GM19099 (cell line): ENCODE results near the gene FAM177A1.

Experiments used
- POLR2A ChIP-seq: IDR thresholded peaks from 3 replicates; pipeline ENCODE4 v1.6.1; 2011; ENCODE audit warnings: low read depth; ENCODE audit not compliant: insufficient read length; ENCODE audit errors: extremely low read depth

FAM177A1 gene, protein sequence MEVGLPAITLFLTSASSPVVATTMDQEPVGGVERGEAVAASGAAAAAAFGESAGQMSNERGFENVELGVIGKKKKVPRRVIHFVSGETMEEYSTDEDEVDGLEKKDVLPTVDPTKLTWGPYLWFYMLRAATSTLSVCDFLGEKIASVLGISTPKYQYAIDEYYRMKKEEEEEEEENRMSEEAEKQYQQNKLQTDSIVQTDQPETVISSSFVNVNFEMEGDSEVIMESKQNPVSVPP

DNA sequence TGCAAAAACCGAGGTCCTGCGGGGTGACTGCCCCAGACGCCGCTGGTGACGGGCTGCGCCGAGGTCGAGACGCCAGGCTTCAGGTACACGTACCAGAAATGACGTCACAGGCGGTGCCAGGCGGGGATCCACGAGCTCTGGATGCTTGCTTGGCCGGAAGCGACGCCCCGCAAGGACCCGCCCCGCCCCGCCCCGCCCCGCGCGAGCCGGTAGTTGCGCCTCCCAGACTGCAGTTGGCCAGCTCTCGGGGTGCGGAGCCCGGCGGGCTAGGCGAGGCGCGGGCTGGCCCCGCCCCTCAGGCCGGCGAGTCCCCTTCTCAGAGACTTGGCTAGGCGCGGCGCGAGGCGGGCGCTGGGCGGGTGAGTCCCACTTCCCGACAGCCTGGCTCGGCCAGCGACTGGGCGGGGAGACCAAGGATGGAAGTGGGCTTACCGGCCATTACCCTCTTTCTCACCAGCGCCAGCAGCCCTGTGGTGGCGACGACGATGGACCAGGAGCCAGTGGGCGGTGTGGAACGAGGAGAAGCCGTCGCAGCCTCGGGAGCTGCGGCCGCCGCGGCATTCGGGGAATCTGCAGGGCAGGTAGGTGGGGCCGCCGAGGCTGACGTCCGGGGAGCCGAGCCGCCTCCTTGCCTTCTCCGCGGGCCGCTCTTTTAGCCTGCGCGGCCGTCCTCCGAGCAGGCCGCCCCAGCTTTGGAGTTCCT, at the start of gene FAM177A1:
Gene FAM177A1, plus strand, starts transcription at position 225 of the 703 bp plus-strand sequence. Its CDS starts 192 bp downstream, at position 417.
- TF ChIP-seq POLR2A = peak; percentile 89

DNA sequence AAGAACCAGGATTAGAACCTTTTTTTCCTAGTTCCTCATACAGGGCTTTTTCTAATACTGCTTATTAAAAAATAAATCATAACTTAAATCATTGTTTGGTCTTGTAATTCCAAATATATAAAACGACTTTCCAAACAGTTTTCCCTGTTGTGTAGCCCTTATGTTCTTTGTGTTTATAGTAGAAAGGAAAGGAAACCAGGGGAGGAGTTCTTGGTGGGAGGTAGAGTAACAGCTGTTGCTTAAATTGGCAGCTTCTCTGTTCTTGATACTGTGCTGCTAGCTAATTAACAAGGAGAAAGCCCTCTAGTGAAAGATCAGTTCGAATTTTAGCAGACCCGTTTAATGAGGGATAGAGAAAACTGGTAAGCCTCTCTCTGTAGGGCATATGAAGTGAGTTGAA, 48.3 kb upstream of the FAM177A1 start:
- no peak for TF ChIP-seq POLR2A

DNA sequence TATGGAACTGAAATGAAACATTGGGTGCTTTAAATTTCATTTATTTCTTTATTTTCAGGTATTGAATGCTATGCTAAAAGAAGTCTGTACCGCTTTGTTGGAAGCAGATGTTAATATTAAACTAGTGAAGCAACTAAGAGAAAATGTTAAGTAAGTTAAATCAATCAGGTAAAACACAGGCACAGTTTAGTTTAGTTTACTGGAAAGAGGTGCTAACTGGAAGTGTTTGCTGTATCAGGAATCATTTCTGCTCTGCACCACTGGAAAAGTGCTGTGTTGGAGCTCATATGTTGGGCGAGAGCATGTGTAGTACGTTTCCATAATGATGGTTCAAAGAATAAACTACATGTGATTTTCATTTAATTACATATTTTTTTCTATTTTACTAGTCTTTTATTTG, 46.6 kb upstream of the FAM177A1 start:
- no peak for TF ChIP-seq POLR2A

DNA sequence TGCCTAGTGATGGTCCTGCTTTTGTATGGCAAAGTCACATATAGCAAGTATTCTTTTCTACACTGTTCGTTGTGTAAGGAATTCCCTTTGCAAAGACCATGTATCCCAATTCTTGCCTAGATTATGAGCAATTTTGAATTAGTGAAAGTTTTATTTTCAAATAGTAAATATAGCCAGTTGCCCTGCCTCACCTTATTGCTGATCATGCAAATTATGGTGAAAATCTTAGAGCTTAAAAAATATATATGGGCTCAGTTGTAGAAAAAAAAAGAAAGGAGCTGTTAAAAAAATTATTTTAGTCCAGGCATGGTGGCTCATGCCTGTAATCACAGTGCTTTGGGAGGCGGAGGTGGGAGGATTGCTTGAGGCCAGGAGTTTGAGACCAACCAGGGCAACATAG, 44.5 kb upstream of the FAM177A1 start:
- TF ChIP-seq POLR2A = no peak

DNA sequence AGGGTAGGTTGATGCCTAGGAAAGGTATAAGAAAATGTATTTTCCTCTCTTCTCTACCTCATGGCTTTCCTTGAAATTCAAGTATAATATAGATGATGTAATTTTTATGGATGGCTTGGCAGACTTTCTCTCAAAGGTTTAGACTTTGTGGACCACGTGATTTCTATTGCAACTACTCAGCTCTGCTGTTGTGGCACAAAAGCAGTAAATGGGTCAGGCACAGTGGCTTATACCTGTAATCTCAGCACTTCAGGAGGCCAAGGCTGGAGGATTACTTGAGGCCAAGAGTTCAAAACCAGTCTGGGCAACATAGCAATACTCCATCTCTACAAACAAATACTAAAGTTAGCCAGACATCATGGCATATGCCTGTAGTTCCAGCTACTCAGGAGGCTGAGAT, 41.2 kb upstream of the FAM177A1 start:
- no peak for TF ChIP-seq POLR2A

DNA sequence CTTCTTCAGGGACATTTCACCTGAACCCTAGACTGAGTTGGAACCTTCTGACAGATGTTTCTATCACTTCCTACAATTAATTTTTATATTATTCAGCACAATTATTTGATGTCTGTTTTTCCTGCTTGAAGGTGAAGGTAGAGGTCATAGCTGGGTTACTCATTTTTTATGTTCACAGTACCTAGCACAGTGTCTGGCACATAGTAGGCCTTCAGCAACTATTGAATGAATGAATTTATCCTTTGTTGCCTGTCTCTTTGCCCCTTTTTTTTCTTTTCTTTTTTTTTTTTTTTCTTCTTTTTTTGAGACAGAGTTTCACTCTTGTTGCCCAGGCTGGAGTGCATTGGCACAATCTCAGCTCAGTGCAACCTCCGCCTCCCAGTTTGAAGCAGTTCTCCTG, 29.5 kb upstream of the FAM177A1 start:
- TF ChIP-seq POLR2A = no peak

DNA sequence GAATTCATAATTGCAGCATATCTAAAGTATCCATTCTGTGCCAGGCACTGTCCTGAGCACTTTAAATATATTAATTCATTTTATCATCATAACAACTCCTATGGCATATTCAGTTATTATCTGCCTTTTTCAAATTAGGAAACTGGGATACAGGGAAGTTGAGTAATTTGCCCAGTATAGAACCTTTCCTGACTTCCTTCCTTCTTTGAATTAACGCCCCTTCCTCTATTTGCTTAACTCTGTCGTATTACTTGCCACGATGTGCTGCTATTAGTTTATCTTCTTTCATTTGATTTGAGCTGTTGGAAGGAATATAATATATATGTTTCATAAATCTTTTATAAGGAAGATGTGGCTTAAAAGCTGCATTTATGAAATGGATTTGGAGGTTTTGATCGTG, 25.4 kb upstream of the FAM177A1 start:
- no peak for TF ChIP-seq POLR2A

DNA sequence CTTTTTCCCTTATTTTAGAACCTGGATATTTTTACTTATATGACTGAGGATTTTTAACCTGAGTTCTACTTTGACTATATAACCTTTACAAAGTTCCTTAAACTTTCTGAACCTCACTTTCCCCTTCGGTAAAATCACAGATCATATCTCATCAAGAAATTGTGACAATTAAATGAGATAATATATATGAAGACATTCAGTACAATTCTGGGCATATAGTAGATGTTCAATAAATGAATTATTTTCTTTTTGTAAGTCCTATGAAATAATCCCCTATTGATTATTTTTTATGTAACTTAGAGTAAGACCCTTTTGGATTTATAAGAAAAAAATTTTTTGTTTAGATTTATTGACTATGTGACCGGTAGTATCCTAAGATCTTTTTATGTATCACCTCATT, 17.6 kb upstream of the FAM177A1 start:
- TF ChIP-seq POLR2A = no peak

DNA sequence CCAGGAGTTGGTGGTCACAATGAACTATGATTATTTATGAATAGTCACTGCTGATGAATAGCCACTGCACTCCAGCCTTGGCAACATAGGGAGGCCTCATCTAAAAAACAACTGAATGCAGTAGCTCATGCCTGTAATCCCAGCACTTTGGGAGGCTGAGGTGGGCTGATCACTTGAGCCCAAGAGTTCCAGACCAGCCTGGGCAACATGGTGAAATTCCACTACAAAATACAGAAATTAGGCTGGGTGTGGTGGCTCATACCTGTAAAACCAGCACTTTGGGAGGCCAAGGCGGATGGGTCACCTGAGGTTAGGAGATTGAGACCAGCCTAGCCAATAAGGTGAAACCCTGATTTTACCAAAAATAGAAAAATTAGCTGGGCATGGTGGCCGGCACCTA, 13.5 kb upstream of the FAM177A1 start:
- TF ChIP-seq POLR2A = no peak

DNA sequence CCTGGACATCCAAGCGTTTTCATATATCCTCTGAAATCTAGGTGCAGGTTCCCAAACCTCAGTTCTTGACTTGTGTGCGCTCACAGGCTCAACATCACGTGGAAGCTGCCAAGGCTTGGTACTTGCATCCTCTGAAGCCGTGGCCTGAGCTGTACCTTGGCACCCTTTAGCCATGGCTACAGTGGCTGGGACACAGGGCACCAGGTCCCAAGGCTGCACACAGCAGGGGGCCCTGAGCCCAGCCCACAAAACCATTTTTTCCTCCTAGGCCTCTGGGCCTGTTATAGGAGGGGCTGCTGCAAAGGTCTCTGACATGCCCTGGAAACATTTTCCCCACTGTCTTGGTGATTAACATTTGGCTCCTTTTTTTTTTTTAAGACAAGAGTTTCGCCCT, 11.6 kb upstream of the FAM177A1 start:
- no peak for TF ChIP-seq POLR2A

DNA sequence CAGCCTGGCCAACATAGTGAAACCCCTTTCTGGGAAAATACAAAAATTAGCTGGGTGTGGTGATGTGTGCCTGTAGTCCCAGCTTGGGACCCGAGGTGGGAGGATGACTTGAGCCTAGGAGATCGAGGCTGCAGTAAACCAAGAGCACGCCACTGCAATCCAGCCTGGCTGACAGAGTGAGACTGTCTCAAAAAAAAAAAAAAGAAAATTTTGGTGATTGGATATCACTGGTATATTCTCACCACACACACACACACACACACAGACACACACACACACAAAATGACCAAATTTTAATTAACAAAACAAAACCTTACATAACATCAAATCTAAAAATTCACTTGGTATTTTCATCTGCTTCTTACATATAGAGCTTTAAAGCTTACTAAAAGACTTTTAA, 3.4 kb upstream of the FAM177A1 start:
- no peak for TF ChIP-seq POLR2A

DNA sequence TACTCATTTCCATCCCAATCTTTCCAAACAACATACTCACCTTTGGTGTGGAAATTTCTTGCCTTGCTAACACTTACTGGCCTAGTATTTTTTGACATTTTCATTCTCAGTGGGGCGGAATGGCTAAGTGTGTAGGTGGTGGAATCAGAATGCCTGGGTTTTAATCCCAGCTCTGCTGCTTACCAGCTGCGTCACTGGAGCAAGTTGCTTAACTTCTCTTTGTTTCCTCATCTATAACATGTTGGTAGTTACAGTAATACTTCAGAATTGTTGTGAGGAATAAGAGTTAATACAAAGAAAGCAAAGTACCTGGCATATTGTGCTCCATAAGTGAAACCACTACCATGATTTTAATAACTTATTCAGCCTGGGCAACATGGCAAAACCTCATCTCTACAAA, 3.0 kb upstream of the FAM177A1 start:
- no peak for TF ChIP-seq POLR2A

DNA sequence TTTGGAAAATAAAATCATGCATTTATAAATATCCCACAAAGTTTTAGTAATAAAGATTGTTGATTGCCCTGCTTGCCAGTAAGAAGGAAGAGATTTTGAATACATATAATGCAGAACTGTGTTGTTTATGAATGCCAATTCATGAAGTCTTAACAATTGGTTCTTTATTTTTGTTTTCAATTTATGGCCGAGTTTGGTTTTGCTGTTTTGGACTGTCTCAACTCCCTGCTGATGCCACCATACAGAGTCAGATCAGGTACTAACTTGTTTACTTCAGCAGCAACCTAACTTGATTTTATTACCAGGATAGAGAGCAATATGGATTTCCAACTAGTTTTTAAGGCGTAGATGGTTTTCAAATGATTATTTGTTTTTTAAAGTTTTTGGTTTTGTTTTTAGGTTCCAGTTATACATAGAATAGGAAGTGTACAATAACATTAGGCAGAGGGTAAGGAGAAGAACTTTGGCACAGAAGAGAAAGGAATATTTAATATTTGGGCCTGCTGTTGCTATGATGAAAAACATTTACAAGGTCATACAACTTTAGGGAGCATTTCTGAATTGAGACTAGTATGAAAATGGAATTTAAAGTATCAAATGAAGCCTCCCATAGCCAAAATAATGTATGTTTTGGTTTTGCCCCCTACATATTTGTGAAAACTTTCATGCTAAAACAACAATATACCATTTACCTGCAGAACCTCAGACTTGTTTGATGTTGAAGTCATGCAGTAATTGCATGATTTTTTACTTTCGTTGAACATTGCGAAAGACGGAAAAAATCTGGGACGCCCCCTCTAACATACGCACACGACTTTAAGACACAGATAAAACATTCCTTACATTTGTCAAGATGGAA, 904 bp upstream of the FAM177A1 start:
- no peak for TF ChIP-seq POLR2A

DNA sequence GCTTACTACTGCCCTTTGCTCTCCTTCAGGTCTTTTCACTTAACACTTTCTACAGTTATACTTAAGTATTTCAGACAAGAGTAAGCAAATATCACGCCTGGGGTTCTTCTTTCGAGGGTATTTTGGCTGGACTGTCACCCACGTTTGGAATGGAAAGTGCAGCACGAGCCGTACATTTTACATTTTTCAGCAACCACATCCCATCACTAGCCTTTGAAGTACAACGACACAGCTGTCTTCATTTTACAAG, 349 bp upstream of the FAM177A1 start:
- no peak for TF ChIP-seq POLR2A

DNA sequence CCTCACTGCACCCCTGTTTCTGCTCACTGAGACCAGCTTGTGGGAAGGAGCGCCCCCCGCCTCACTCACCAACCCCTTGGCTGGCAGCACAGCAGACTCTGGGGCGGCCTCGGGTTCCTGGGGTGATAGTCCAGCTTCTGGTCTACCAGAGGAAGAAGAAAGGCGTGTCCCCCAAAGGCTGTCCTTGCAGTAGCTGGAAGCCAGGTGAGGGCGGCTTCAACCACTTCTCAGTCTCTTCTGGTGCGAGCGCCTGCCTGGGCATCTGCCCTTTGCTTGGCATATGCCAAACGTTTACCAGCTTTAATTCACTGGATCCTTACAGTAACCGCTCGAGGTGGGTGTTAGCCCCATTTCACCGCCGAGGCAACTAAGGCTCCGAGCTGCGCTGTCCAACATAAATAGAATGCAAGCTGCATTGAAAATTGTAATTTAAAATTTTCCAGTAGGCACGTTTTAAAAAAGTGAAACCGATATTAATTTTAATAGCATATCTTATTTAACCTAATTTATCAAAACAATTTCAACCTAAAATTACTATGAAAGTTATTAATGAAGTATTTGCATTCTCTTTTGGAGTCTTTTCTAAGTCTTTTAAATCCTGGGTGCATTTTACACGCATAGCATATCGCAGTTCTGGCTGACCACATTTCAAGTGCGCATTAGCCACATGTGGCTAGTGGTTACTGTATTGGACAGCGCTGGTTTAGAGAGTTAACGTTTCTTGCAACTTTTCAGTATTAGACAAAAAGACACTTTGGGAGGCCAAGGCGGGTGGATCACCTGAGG, 872 bp downstream of the FAM177A1 start:
- TF ChIP-seq POLR2A = no peak
